Measurements from ENCODE around the gene TMEM163.

GRCh38 chr2:134602666-134603065 lies 116.1 kb downstream of the TMEM163 start:
- TF ChIP-seq, protein P1, sequence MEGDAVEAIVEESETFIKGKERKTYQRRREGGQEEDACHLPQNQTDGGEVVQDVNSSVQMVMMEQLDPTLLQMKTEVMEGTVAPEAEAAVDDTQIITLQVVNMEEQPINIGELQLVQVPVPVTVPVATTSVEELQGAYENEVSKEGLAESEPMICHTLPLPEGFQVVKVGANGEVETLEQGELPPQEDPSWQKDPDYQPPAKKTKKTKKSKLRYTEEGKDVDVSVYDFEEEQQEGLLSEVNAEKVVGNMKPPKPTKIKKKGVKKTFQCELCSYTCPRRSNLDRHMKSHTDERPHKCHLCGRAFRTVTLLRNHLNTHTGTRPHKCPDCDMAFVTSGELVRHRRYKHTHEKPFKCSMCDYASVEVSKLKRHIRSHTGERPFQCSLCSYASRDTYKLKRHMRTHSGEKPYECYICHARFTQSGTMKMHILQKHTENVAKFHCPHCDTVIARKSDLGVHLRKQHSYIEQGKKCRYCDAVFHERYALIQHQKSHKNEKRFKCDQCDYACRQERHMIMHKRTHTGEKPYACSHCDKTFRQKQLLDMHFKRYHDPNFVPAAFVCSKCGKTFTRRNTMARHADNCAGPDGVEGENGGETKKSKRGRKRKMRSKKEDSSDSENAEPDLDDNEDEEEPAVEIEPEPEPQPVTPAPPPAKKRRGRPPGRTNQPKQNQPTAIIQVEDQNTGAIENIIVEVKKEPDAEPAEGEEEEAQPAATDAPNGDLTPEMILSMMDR (IDR thresholded peaks at IDR 0.05), result no peak
- TF ChIP-seq POLR2A (IDR thresholded peaks at IDR 0.05), result no peak
